Upper lobe of left lung (tissue), 6 donors: Measurements from ENCODE around the gene PTGDS. TPM values are rescaled to one million over a fixed set of nuclear protein-coding genes. Genes with fewer than 3 reads are reported as not detected.
A peak's percentile ranks its signal among the peaks of the same experiment; 100 is the strongest.

Experiments
- ATAC-seq, 2 donors: fragments of 200-7000 bp; cut with Tn5 transposase; one replicate each; pipeline ENCODE4 v1.9.1; 2022; ENCODE audit warnings: mild to moderate bottlenecking in 2 of 2, moderate library complexity in 2 of 2; ENCODE audit not compliant: low FRiP score in 2 of 2
- DNase-seq, 2 donors: peaks; one replicate each; pipeline ENCODE4 v3.0.0-alpha.2; 2019 to 2020
- H3K27ac ChIP-seq, 4 donors: fragments of 200-600 bp; sonication (generic); one replicate each; pipeline ENCODE4 v1.5.1; 2016 to 2019
- H3K27me3 ChIP-seq, 4 donors: fragments of 200-600 bp; sonication (generic); one replicate each; pipeline ENCODE4 v1.5.1; 2017 to 2019
- H3K36me3 ChIP-seq, 4 donors: fragments of 200-600 bp; sonication (generic); one replicate each; pipeline ENCODE4 v1.5.1; 2016 to 2019
- H3K4me1 ChIP-seq, 4 donors: fragments of 200-600 bp; sonication (generic); one replicate each; pipeline ENCODE4 v1.5.1; 2018 to 2019
- H3K4me3 ChIP-seq, 4 donors: fragments of 200-600 bp; sonication (generic); one replicate each; pipeline ENCODE4 v1.5.1; 2017 to 2019; ENCODE audit warnings: mild to moderate bottlenecking in 2 of 4, moderate library complexity in 1 of 4
- H3K9me3 ChIP-seq, 4 donors: fragments of 200-600 bp; sonication (generic); one replicate each; pipeline ENCODE4 v1.5.1; 2018 to 2019
- CTCF ChIP-seq, 6 experiments: fragments of 450-650 bp in 4 of 6; fragments of 200-600 bp in 2 of 6; sonication (generic) in 2 of 6; IDR thresholded peaks; one replicate each; pipeline ENCODE4 v1.5.1; 2016 to 2019; ENCODE audit warnings: antibody characterized with exemption in 6 of 6
- EP300 ChIP-seq, 4 donors: sonication (generic); formaldehyde crosslinking; IDR thresholded peaks; one replicate each; pipeline ENCODE4 v1.5.1; 2017; ENCODE audit warnings: antibody characterized with exemption in 4 of 4, control low read depth in 2 of 4
- POLR2A ChIP-seq, 4 donors: fragments of 450-650 bp; IDR thresholded peaks; one replicate each; pipeline ENCODE4 v1.5.1; 2016 to 2017; ENCODE audit warnings: antibody characterized with exemption in 4 of 4, mild to moderate bottlenecking in 2 of 4
- POLR2AphosphoS5 ChIP-seq, 2 donors: sonication (generic); formaldehyde crosslinking; IDR thresholded peaks; one replicate each; pipeline ENCODE4 v1.5.1; 2017; ENCODE audit warnings: antibody characterized with exemption in 2 of 2
- WGBS, 2 donors: methylation state at CpG; one replicate each; pipeline ENCODE4 v1.1.5; 2017 to 2018; 5-methylcytosine and 5-hydroxymethylcytosine counted together
- total RNA-seq, 6 donors: library from RNA; depleted of rRNA in 4 of 6; stranded (reverse); fragments of >200 nt in 4 of 6; gene quantifications; one replicate each; pipeline versions ENCODE4 v1.1.0 to v1.2.1, GENCODE V29; 2016 to 2021
- donor health status: DM: no; HTN: no; CAD: no; lungs with moderate emphysema.
- donor health status: DM: no; HTN: yes; CAD: no; lungs with severe emphysema.

Gene PTGDS
- total RNA-seq, 6 donors from 2014 or later, result 31.7 to 395 (median 246) TPM

GRCh38 chr9:136988872-136989271 lies 11.6 kb downstream of the PTGDS start:
- Histone ChIP-seq H3K36me3 (peaks cover 0 to 2% (median under 1%) of the 10 kb centered on the region in 4 donors), H3K27me3 (peaks cover 0 to 18% (median 13%) of the 10 kb centered on the region in 4 donors), H3K9me3 (no peaks in the 10 kb centered on the region), H3K4me3 (no peak overlapping the region), H3K27ac (no peak overlapping the region), H3K4me1 (peaks cover 22 to 36% (median 23%) of the 10 kb centered on the region in 4 donors)
- ATAC-seq (no peak), DNase-seq (no peak)
- TF ChIP-seq POLR2A (IDR thresholded peaks at IDR 0.05), result no peak
- no peak for TF ChIP-seq POLR2AphosphoS5 (IDR thresholded peaks at IDR 0.05)
- WGBS, 2 donors, result 95 to 96% methylated on average over 4 of the region's 4 CpGs

GRCh38 chr9:136990242-136990911 lies 13.1 kb downstream of the PTGDS start:
- TF ChIP-seq POLR2AphosphoS5 (IDR thresholded peaks at IDR 0.05), result no peak
- no peak for TF ChIP-seq CTCF (IDR thresholded peaks at IDR 0.05)
- no peak for TF ChIP-seq EP300 (IDR thresholded peaks at IDR 0.05)
- TF ChIP-seq POLR2A (IDR thresholded peaks at IDR 0.05), result no peak
- Histone ChIP-seq H3K36me3 (peaks cover 0 to 12% (median 5%) of the 10 kb centered on the region in 4 donors), H3K9me3 (no peaks in the 10 kb centered on the region), H3K4me1 (peaks cover 31 to 45% (median 33%) of the 10 kb centered on the region in 4 donors), H3K27me3 (peaks cover 0 to 6% (median 5%) of the 10 kb centered on the region in 4 donors), H3K4me3 (no peak overlapping the region), H3K27ac (peak overlapping the region in 2 of 4 donors; percentile 2 to 92)
- ATAC-seq (no peak), DNase-seq (no peak)
- WGBS, 2 donors, result 61 to 80% methylated on average over 7 to 10 of the region's 10 CpGs

GRCh38 chr9:136991993-136992818 lies 14.9 kb downstream of the PTGDS start, which contains the start of gene PAXX:
Gene PAXX, plus strand, starts transcription at chr9:136992422. Its CDS starts 22 bp downstream, at chr9:136992444.
- Histone ChIP-seq H3K9me3 (no peaks in the 10 kb centered on the region), H3K4me3 (peak within 1 kb of the TSS; percentile 69 to 90 (median 83)), H3K27ac (peak within 1 kb of the TSS; percentile 83 to 93 (median 88)), H3K4me1 (peaks cover 46 to 60% (median 49%) of the 10 kb centered on the region in 4 donors), H3K27me3 (no peaks in the 10 kb centered on the region), H3K36me3 (peaks cover 0 to 12% (median 5%) of the 10 kb centered on the region in 4 donors)
- WGBS, 2 donors, result 0 to 1% methylated on average over 3 to 32 of the region's 92 CpGs
- ATAC-seq, result peak; percentile 92 to 96
- TF ChIP-seq POLR2A (IDR thresholded peaks at IDR 0.05), result peak in 2 of 4 donors; percentile 29 to 65
- TF ChIP-seq EP300 (IDR thresholded peaks at IDR 0.05), result no peak
- TF ChIP-seq CTCF (IDR thresholded peaks at IDR 0.05), result peak in 3 of 6 experiments; percentile 16 to 37 (median 31)
- TF ChIP-seq POLR2AphosphoS5 (IDR thresholded peaks at IDR 0.05), result peak; percentile 19 to 28
- peak; percentile 96 to 99 for DNase-seq

- DNase-seq, result no peak
- Histone ChIP-seq H3K4me3 (peak overlapping the region; percentile 69 to 90 (median 83)), H3K27ac (peak overlapping the region; percentile 83 to 93 (median 88)), H3K36me3 (peaks cover 0 to 12% (median 5%) of the 10 kb centered on the region in 4 donors), H3K27me3 (no peaks in the 10 kb centered on the region), H3K4me1 (peaks cover 51 to 66% (median 55%) of the 10 kb centered on the region in 4 donors), H3K9me3 (no peaks in the 10 kb centered on the region)
- TF ChIP-seq POLR2A (IDR thresholded peaks at IDR 0.05) (no peak), POLR2AphosphoS5 (IDR thresholded peaks at IDR 0.05) (no peak), CTCF (IDR thresholded peaks at IDR 0.05) (no peak), EP300 (IDR thresholded peaks at IDR 0.05) (no peak)
- WGBS, 2 donors, result 62 to 89% methylated on average over 5 to 12 of the region's 18 CpGs
- ATAC-seq, result no peak
Measured at GRCh38 chr9:136992819-136993369, 15.6 kb downstream of the PTGDS start.
